Suprapubic skin (tissue), 4 donors: ENCODE results near the gene PPP2R2B. TPM values are rescaled to one million over a fixed set of nuclear protein-coding genes. Genes with fewer than 3 reads are reported as not detected.

ENCODE experiments used
- DNase-seq, 2 donors: peaks; one replicate each; pipeline ENCODE4 v3.0.0-alpha.2; 2019; ENCODE audit warnings: low spot score in 2 of 2
- H3K27ac ChIP-seq: fragments of 200-600 bp; sonication (generic); one replicate; pipeline ENCODE4 v1.5.1; 2019
- H3K27me3 ChIP-seq: fragments of 200-600 bp; sonication (generic); one replicate; pipeline ENCODE4 v1.5.1; 2019
- H3K36me3 ChIP-seq: fragments of 200-600 bp; sonication (generic); one replicate; pipeline ENCODE4 v1.5.1; 2019
- H3K4me1 ChIP-seq: fragments of 200-600 bp; sonication (generic); one replicate; pipeline ENCODE4 v1.5.1; 2019
- H3K4me3 ChIP-seq: fragments of 200-600 bp; sonication (generic); one replicate; pipeline ENCODE4 v1.5.1; 2019; ENCODE audit warnings: mild to moderate bottlenecking
- H3K9me3 ChIP-seq: fragments of 200-600 bp; sonication (generic); one replicate; pipeline ENCODE4 v1.5.1; 2019
- EP300 ChIP-seq: sonication (generic); formaldehyde crosslinking; IDR thresholded peaks from one replicate; pipeline ENCODE4 v1.6.1; 2017; ENCODE audit warnings: antibody characterized with exemption
- POLR2A ChIP-seq, 2 donors: fragments of 450-650 bp; IDR thresholded peaks; one replicate each; pipeline ENCODE4 v1.6.1; 2017; ENCODE audit warnings: antibody characterized with exemption in 2 of 2, mild to moderate bottlenecking in 2 of 2, moderate library complexity in 2 of 2
- POLR2AphosphoS5 ChIP-seq, 3 donors: sonication (generic); formaldehyde crosslinking; IDR thresholded peaks; one replicate each; pipeline ENCODE4 v1.6.1; 2017; ENCODE audit warnings: antibody characterized with exemption in 3 of 3
- WGBS: methylation state at CpG from one replicate; pipeline ENCODE4 v1.1.5; 2018; 5-methylcytosine and 5-hydroxymethylcytosine counted together
- total RNA-seq, 4 donors: library from RNA; depleted of rRNA; stranded (reverse); fragments of >200 nt; gene quantifications; one replicate each; pipeline ENCODE4 v1.1.0, GENCODE V29; 2016
- TF ChIP-seq, protein P1 (sequence below), 2 donors: fragments of 200-600 bp in 1 of 2; fragments of 450-650 bp in 1 of 2; sonication (generic) in 1 of 2; IDR thresholded peaks; one replicate each; pipeline ENCODE4 v1.5.1; 2016 to 2019; ENCODE audit warnings: antibody characterized with exemption in 2 of 2, mild to moderate bottlenecking in 1 of 2, moderate library complexity in 1 of 2

The PPP2R2B gene
- total RNA-seq, 4 donors from 2014 or later = 1.2 to 6.4 (median 3.8) TPM

DNA sequence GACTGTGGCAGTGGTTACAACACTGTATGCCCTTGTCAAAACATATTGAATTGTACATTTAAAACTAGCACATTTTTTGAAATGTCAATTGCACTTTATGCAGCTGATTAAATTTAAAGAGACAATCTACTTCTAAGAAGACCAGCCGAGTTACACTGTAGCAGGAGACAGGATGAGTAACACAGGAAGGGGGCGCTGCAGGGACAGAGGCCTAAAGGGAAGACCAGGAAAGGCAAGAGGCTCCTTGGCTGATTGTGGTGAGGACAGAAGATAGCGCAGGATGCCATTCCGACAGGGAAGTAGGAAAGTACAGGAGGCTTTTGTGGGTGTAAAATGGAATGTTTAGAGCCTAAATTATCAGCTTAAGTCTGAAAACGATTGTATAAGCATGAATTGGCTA is 28.2 kb upstream of the PPP2R2B start:
- no peaks in the 10 kb centered on the region for H3K9me3 ChIP-seq
- no peak overlapping the region for H3K4me3 ChIP-seq
- WGBS = 81% methylated on average over 5 of the region's 5 CpGs
- TF ChIP-seq EP300 = no peak
- TF ChIP-seq, protein P1, sequence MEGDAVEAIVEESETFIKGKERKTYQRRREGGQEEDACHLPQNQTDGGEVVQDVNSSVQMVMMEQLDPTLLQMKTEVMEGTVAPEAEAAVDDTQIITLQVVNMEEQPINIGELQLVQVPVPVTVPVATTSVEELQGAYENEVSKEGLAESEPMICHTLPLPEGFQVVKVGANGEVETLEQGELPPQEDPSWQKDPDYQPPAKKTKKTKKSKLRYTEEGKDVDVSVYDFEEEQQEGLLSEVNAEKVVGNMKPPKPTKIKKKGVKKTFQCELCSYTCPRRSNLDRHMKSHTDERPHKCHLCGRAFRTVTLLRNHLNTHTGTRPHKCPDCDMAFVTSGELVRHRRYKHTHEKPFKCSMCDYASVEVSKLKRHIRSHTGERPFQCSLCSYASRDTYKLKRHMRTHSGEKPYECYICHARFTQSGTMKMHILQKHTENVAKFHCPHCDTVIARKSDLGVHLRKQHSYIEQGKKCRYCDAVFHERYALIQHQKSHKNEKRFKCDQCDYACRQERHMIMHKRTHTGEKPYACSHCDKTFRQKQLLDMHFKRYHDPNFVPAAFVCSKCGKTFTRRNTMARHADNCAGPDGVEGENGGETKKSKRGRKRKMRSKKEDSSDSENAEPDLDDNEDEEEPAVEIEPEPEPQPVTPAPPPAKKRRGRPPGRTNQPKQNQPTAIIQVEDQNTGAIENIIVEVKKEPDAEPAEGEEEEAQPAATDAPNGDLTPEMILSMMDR (IDR thresholded peaks at IDR 0.05) = no peak
- TF ChIP-seq POLR2AphosphoS5 (IDR thresholded peaks at IDR 0.05) = no peak
- TF ChIP-seq POLR2A (IDR thresholded peaks at IDR 0.05) = no peak
- H3K36me3 ChIP-seq = no peaks in the 10 kb centered on the region
- no peaks in the 10 kb centered on the region for H3K4me1 ChIP-seq
- no peak overlapping the region for H3K27ac ChIP-seq
- H3K27me3 ChIP-seq = no peaks in the 10 kb centered on the region
- DNase-seq = no peak

DNA sequence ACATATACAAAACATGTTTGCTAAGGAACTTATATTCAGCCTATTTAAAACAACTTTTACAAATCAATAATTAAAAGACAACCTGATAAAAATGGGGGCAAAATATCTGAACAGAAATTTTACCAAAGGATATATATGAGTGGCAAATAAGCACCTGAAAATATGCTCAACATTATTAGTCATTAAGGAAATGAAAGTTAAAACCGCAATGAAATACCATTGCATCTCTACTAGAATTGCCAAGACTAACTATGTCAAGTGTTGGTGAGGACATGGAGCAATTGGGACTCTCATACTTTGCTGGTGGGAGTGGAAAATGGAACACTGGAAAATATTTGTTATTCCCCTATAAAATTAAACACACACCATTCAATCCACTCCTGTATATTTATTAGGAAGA is 26.3 kb upstream of the PPP2R2B start:
- DNase-seq = no peak
- TF ChIP-seq POLR2A (IDR thresholded peaks at IDR 0.05) (no peak), EP300 (no peak), POLR2AphosphoS5 (IDR thresholded peaks at IDR 0.05) (no peak)
- TF ChIP-seq, protein P1 (IDR thresholded peaks at IDR 0.05) = no peak
- no peaks in the 10 kb centered on the region for H3K4me1 ChIP-seq
- WGBS = 86% methylated on average over 1 of the region's 1 CpG
- H3K27me3 ChIP-seq = no peaks in the 10 kb centered on the region
- no peak overlapping the region for H3K4me3 ChIP-seq
- H3K27ac ChIP-seq = no peak overlapping the region
- peaks cover 3% of the 10 kb centered on the region for H3K9me3 ChIP-seq
- H3K36me3 ChIP-seq = no peaks in the 10 kb centered on the region

DNA sequence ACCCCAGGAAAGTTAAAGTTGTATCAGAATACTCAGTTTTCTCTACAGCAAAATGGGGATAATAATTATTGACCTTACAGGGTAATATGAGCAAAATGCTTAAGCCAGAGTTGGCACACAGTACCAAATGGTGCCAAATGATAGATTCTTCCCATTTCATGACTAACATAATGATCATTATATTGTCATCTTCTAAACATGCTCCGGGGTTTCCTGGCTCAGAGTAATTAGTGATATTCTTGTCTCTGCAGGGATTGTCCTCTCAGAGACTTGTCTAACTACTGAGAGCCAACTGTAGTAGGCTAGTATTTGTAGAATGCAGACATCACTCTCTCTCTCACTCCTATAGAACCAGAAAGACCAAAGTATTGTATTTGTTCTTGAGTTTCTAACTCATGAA is 25.2 kb upstream of the PPP2R2B start:
- Histone ChIP-seq H3K4me3 (no peak overlapping the region), H3K4me1 (no peaks in the 10 kb centered on the region), H3K27me3 (no peaks in the 10 kb centered on the region), H3K27ac (no peak overlapping the region), H3K9me3 (peaks cover 3% of the 10 kb centered on the region), H3K36me3 (no peaks in the 10 kb centered on the region)
- TF ChIP-seq, protein P1 (IDR thresholded peaks at IDR 0.05) = no peak
- 56% methylated on average over 1 of the region's 1 CpG for WGBS
- DNase-seq = no peak

DNA sequence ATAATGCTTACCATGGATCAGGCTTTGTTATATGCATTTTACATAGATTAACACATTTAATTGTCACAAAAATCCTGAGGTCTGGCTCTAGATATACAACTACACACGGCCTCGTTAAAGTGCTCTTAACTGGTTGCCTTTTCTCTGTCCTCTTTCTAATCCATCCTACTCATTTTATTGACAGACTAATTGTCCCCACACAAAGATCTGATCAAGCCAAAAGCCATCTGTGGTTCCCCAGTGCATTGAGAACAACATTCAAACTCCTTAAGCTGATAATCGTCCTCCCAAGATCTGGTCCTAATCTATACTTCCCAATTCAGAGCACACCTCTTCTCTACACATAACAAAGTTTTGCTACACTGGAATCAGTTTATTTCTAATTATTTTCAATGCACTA is 23.9 kb upstream of the PPP2R2B start:
- H3K4me3 ChIP-seq = no peak overlapping the region
- H3K9me3 ChIP-seq = peaks cover 3% of the 10 kb centered on the region
- 76% methylated on average over 3 of the region's 3 CpGs for WGBS
- no peak for TF ChIP-seq POLR2A (IDR thresholded peaks at IDR 0.05)
- no peak for TF ChIP-seq EP300
- TF ChIP-seq, protein P1 (IDR thresholded peaks at IDR 0.05) = no peak
- no peak for DNase-seq
- H3K4me1 ChIP-seq = no peaks in the 10 kb centered on the region
- no peaks in the 10 kb centered on the region for H3K27me3 ChIP-seq
- H3K36me3 ChIP-seq = no peaks in the 10 kb centered on the region
- H3K27ac ChIP-seq = no peak overlapping the region

DNA sequence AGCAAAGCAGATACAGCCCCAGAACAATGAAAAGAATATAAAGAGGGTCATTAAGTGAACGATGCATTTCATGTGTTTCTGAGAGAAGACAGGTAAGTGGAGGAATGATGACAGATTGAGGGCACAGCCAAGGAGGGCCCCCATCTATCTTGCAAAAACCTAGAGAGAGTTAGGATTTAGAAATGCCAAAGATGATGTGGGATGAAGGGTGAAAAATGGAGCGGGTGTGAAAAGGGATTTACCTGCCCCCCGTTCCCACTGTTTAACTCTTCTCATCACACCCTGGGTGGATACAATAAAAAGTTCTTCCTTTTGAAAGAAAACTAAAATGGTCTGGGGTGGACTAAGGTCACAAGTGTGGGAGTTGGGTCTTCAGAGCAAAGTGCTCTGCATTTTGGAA is 18.5 kb upstream of the PPP2R2B start:
- 86% methylated on average over 3 of the region's 3 CpGs for WGBS
- no peak overlapping the region for H3K27ac ChIP-seq
- peaks cover 3% of the 10 kb centered on the region for H3K9me3 ChIP-seq
- no peak for TF ChIP-seq EP300
- TF ChIP-seq, protein P1 (IDR thresholded peaks at IDR 0.05) = no peak
- no peak for TF ChIP-seq POLR2AphosphoS5 (IDR thresholded peaks at IDR 0.05)
- H3K4me1 ChIP-seq = no peaks in the 10 kb centered on the region
- H3K4me3 ChIP-seq = no peak overlapping the region
- no peaks in the 10 kb centered on the region for H3K36me3 ChIP-seq
- no peak for DNase-seq
- H3K27me3 ChIP-seq = no peaks in the 10 kb centered on the region
